HEK293T (cell line): ENCODE data around the gene DOHH.

Source experiments
- CTCF ChIA-PET: fragments of 350-600 bp; formaldehyde crosslinking; extraction: SDS; loops from one replicate; lab custom pipeline; 2021; ENCODE audit warnings: antibody characterized with exemption, inconsistent platforms; lab: Yijun Ruan, JAX
- POLR2A ChIA-PET: fragments of 350-600 bp; formaldehyde crosslinking; extraction: SDS; loops from one replicate; lab custom pipeline; 2020; ENCODE audit warnings: antibody characterized with exemption, inconsistent platforms; lab: Yijun Ruan, JAX
- DNase-seq: peaks from one replicate; pipeline ENCODE4 v3.0.0; 2012; ENCODE audit warnings: mixed read lengths; ENCODE audit errors: extremely low spot score
- ARNT ChIP-seq: fragments of 450-650 bp; IDR thresholded peaks from 2 replicates; pipeline ENCODE4 v1.6.1; 2017; ENCODE audit warnings: mild to moderate bottlenecking
- BHLHE40 ChIP-seq: fragments of 450-650 bp; IDR thresholded peaks from 2 replicates; pipeline ENCODE4 v1.6.1; 2016; ENCODE audit warnings: mild to moderate bottlenecking, moderate library complexity, borderline replicate concordance
- CTBP1 ChIP-seq: fragments of 450-650 bp; IDR thresholded peaks from 2 replicates; pipeline ENCODE4 v1.6.1; 2016; ENCODE audit warnings: borderline replicate concordance
- ELF4 ChIP-seq: fragments of 450-650 bp; IDR thresholded peaks from 2 replicates; pipeline ENCODE4 v1.6.1; 2017; ENCODE audit warnings: antibody characterized with exemption
- FOXA1 ChIP-seq: fragments of 450-650 bp; IDR thresholded peaks from 2 replicates; pipeline ENCODE4 v1.6.1; 2016; ENCODE audit warnings: mild to moderate bottlenecking
- FOXK2 ChIP-seq: fragments of 450-650 bp; IDR thresholded peaks from 2 replicates; pipeline ENCODE4 v1.6.1; 2016; ENCODE audit warnings: mild to moderate bottlenecking
- FOXM1 ChIP-seq: fragments of 450-650 bp; IDR thresholded peaks from 2 replicates; pipeline ENCODE4 v1.6.1; 2017; ENCODE audit warnings: mild to moderate bottlenecking, borderline replicate concordance
- HDGF ChIP-seq: fragments of 450-650 bp; IDR thresholded peaks from 2 replicates; pipeline ENCODE4 v1.6.1; 2017; ENCODE audit warnings: antibody characterized with exemption, borderline replicate concordance
- L3MBTL2 ChIP-seq: fragments of 450-650 bp; conservative IDR thresholded peaks from 2 replicates; pipeline ENCODE4 v1.6.1; 2016; ENCODE audit warnings: mild to moderate bottlenecking
- LEF1 ChIP-seq: fragments of 450-650 bp; IDR thresholded peaks from 2 replicates; pipeline ENCODE4 v1.6.1; 2017; ENCODE audit warnings: mild to moderate bottlenecking, borderline replicate concordance
- NFRKB ChIP-seq: fragments of 450-650 bp; IDR thresholded peaks from 2 replicates; pipeline ENCODE4 v1.6.1; 2016; ENCODE audit warnings: mild to moderate bottlenecking, moderate library complexity
- SP1 ChIP-seq: fragments of 450-650 bp; IDR thresholded peaks from 2 replicates; pipeline ENCODE4 v1.6.1; 2017
- SUZ12 ChIP-seq: fragments of 450-650 bp; IDR thresholded peaks from 2 replicates; pipeline ENCODE4 v1.6.1; 2016; ENCODE audit warnings: mild to moderate bottlenecking
- TARDBP ChIP-seq: fragments of 450-650 bp; IDR thresholded peaks from 2 replicates; pipeline ENCODE4 v1.6.1; 2016
- ZNF384 ChIP-seq: fragments of 450-650 bp; IDR thresholded peaks from 2 replicates; pipeline ENCODE4 v1.6.1; 2016

The DOHH gene

GRCh38 chr19:3469638-3470499 lies 30.6 kb downstream of the DOHH start:
- ChIA-PET CTCF (interaction anchor here (0.7 to 1.7 kb wide), 4 partner anchors 15 to 165 kb away, joined by 3 to 8 read pairs (median 4); no protein-coding TSS in a partner anchor), POLR2A (no interaction called here)
- no peak for DNase-seq
- no peak for TF ChIP-seq ELF4

DNA sequence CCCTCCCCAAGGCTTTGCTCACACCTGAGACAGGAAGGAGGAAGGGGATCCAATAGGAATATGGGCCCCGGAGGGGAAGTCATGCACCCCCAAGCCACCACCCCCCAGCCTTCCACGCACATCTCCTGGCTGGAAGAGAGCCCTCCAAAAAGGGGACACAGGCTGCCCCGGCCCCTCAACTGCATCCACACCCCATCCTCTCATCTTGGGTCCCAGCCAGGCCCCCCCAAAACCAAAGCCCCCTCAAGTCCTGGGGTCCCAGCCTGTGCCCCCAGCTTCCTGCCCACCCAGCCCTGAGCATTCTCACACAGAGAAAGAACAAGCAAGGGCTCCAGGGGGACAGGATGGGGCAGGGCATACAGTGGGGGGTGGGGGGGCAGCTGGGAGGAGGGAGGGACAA lies 32.3 kb downstream of the DOHH start:
- DNase-seq = no peak
- ChIA-PET POLR2A (no interaction called here), CTCF (no interaction called here)
- TF ChIP-seq SP1 = no peak
- no peak for TF ChIP-seq TARDBP
- no peak for TF ChIP-seq LEF1
- no peak for TF ChIP-seq ELF4
- TF ChIP-seq FOXK2 = no peak

- ChIA-PET POLR2A (no interaction called here), CTCF (interaction anchor here (0.6 kb wide), 1 partner anchor 17 kb away, joined by 3 read pairs; no protein-coding TSS in a partner anchor)
- DNase-seq = no peak
- no peak for TF ChIP-seq L3MBTL2
- no peak for TF ChIP-seq FOXM1
Observed at GRCh38 chr19:3467437-3468198, 32.9 kb downstream of the DOHH start.

DNA sequence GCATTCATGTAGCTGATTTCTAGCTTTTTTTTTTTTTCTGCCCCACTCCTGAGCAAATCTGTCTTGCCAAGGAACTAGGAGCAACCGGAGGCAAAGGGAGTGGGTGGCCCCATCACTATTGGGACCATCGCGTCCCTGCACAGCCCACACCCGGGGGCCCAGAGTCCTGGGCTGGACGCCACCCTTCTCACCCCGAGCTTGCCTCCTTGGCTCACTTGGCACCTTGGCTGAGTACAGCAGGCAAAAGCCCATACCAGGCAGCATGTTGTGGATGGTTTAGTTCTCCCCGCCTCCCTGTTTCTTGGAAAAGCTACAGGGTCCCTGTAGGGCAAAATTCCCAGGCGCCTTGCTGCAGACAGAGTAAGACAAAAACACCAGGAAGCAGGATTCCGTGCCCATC lies 33.8 kb downstream of the DOHH start:
- no peak for DNase-seq
- ChIA-PET CTCF (no interaction called here), POLR2A (no interaction called here)
- no peak for TF ChIP-seq FOXA1
- TF ChIP-seq SUZ12 = no peak
- no peak for TF ChIP-seq TARDBP
- no peak for TF ChIP-seq HDGF
- TF ChIP-seq ELF4 = no peak
- no peak for TF ChIP-seq BHLHE40
- TF ChIP-seq FOXM1 = no peak
- no peak for TF ChIP-seq ARNT
- TF ChIP-seq ZNF384 = no peak

DNA sequence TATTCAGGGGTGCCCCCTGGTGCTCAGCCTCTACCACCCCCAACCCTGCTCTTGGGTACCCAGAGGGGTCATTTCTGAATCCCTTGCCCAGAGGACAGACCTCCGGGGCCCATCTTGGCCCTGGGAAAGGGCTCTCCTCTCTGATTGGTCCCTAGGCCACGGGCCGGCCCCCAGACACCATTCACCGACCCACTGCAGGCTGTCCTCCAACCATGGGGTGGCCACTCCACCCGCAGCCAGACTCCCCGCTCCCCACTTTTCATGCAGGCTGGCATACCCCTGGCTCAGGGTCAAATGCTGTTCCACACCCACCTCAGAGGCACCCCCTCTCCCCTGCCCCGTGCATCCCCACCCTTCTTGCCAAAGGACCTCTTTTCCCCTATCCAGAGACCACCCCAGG lies 34.9 kb downstream of the DOHH start:
- no peak for TF ChIP-seq ARNT
- no peak for TF ChIP-seq TARDBP
- TF ChIP-seq SUZ12 = no peak
- TF ChIP-seq ELF4 = no peak
- TF ChIP-seq LEF1 = no peak
- TF ChIP-seq BHLHE40 = no peak
- no peak for TF ChIP-seq FOXM1
- TF ChIP-seq SP1 = no peak
- no peak for TF ChIP-seq NFRKB
- no peak for TF ChIP-seq L3MBTL2
- TF ChIP-seq CTBP1 = no peak
- POLR2A ChIA-PET = no interaction called here
- DNase-seq = no peak
- CTCF ChIA-PET = interaction anchor here (0.6 to 1.3 kb wide), 2 partner anchors 20 to 35 kb away, joined by 3 read pairs; no protein-coding TSS in a partner anchor

DNA sequence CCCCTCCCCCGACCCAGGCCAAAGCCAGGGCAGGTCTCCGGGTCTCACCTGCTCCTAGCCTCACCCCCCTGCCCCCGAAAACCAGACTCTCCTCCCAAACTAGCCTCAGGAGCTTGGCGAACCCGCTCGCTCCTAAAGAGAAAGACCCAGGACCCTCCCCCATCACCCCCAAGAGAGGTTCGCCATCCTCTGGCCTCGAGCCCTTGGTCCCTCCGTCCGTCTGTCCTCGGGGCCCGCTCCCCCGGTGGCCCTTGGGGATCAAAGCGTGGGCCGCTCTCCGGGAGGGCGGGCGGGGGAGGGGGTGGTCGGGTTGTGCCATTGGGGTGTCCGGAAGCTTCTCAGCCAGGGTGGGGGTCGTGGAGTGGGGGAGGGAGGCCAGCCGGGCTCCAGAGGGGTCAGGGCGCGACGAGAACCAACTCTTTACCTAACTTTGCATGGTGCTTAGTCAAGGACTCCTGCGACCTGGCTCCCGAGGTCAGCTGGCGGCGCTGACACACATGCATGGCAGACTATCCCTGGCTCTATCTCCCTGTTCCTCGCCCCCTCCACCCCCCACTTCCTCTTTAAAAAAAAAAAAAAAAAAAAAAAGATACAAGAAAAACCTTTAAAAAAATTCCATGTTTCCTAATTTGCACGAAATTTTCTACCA lies 35.8 kb downstream of the DOHH start:
- TF ChIP-seq TARDBP = no peak
- TF ChIP-seq FOXM1 = no peak
- TF ChIP-seq FOXK2 = no peak
- TF ChIP-seq SP1 = no peak
- TF ChIP-seq LEF1 = no peak
- TF ChIP-seq L3MBTL2 = no peak
- TF ChIP-seq NFRKB = no peak
- TF ChIP-seq ELF4 = no peak
- TF ChIP-seq CTBP1 = no peak
- ChIA-PET POLR2A (no interaction called here), CTCF (no interaction called here)
- no peak for DNase-seq

GRCh38 chr19:3463714-3464586 lies 36.5 kb downstream of the DOHH start:
- no peak for DNase-seq
- ChIA-PET CTCF (no interaction called here), POLR2A (no interaction called here)
- TF ChIP-seq LEF1 (no peak), NFRKB (no peak), FOXK2 (no peak)
